Fibroblast of the aortic adventitia (primary cell): ENCODE data around the gene GNA15. TPM values are rescaled to one million over a fixed set of nuclear protein-coding genes. Genes with fewer than 3 reads are reported as not detected.

ENCODE experiments used
- DNase-seq: peaks from one replicate; pipeline ENCODE4 v3.0.0-alpha.2; 2010; ENCODE audit warnings: low read depth
- H3K4me3 ChIP-seq: 2 replicates; pipeline ENCODE4 v1.5.1; 2011; ENCODE audit warnings: low read depth, mild to moderate bottlenecking, control low read depth, low read length, moderate library complexity
- CTCF ChIP-seq: IDR thresholded peaks from 2 replicates; pipeline ENCODE4 v1.5.1; 2011; ENCODE audit warnings: mild to moderate bottlenecking, low read length, control low read depth, inconsistent platforms; ENCODE audit not compliant: insufficient read depth
- total RNA-seq: library from RNA; depleted of rRNA; stranded (reverse); fragments of >200 nt; gene quantifications from 2 replicates; pipeline ENCODE4 v1.2.3, GENCODE V29; 2012; ENCODE audit warnings: low replicate concordance

Gene GNA15
- total RNA-seq, 1 donor, result not detected

GRCh38 chr19:3114018-3114726, 21.7 kb upstream of the GNA15 start:
- H3K4me3 ChIP-seq, result no peak overlapping the region
- no peak for DNase-seq
- no peak for TF ChIP-seq CTCF

GRCh38 chr19:3114811-3115210, 21.0 kb upstream of the GNA15 start:
- no peak for TF ChIP-seq CTCF
- H3K4me3 ChIP-seq, result no peak overlapping the region
- DNase-seq, result no peak

GRCh38 chr19:3115411-3115810, 20.4 kb upstream of the GNA15 start:
- no peak overlapping the region for H3K4me3 ChIP-seq
- TF ChIP-seq CTCF, result no peak
- DNase-seq, result no peak

GRCh38 chr19:3115916-3116602, 19.8 kb upstream of the GNA15 start:
- H3K4me3 ChIP-seq, result no peak overlapping the region
- no peak for TF ChIP-seq CTCF
- no peak for DNase-seq

- TF ChIP-seq CTCF, result no peak
- no peak for DNase-seq
- no peak overlapping the region for H3K4me3 ChIP-seq
These were observed 19.2 kb upstream of the GNA15 start for GRCh38 chr19:3116621-3117020.

GRCh38 chr19:3117716-3118115, 18.1 kb upstream of the GNA15 start:
- H3K4me3 ChIP-seq, result no peak overlapping the region
- no peak for DNase-seq
- no peak for TF ChIP-seq CTCF
